Measurements from ENCODE around the gene FAM83G.
"Not testable (repeated sequence)": the region's sequence is repeated elsewhere in the genome, so short reads cannot be mapped to it uniquely, and the experiment has no call there.

FAM83G gene

GRCh38 chr17:19023209-19023999, 18.8 kb upstream of the FAM83G start:
- no peak for FAIRE-seq

DNA sequence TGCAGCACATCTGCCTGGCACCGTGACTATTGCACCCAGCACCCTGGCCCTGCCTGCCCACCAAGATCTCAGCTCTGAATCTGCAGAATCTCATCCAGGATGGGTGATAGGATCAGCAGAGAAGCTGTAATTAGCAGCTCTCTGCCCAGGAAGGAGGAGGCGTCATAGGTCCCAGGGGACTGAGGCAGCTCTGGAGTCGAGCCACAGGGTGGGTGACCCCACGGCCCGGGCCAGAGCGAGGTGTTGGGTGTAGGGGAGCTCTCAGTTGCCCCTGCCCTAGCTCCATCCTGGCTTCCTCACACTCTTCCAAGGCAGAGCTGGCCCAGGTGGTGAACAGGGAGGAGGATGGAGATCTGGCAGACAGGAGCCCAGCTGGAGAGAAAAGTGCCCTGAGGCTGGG, 18.2 kb upstream of the FAM83G start:
- no peak for FAIRE-seq

DNA sequence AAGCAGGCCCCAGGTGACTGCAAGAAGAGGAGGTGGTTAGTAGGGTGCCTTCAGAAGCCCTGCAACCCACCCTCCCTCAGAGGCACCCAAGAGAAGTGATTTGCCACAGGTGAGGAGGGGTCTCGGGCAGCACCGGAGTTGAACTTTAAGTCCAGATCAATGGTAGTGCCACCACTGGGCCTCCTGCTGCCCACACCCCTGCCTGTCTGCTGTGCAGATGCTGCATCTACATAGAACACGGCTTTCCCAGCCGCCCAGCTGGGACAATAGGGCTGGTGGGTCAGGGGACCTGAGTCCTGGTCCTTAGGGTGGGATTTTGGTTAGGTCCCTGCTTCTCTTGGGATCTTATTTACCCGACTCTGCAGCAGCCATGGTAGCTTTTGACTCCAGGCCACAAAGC, 17.6 kb upstream of the FAM83G start:
- no peak for FAIRE-seq

DNA sequence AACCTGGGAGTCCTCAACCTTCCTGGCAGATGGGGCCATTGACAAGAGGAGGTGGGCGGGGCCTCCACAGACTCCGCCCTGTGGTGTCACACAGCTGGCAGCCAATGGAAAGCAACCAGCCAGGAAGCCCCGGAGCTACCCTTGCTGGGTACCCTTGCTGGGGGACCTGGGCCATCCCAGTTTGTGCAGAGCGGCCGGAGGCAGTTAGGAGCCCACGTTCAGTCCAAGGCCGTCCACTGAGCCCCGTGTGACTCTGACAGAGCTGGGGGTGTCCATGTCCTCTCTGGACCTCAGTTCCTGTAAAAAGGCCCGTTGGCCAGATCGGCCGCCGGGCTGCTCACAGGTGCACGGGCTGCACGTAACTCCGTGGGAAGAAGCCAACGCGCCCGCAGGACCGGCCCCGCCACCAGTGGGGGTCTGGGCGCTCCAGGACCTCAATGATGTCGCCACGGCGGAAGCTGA, 17.1 kb upstream of the FAM83G start:
- no peak for FAIRE-seq

GRCh38 chr17:19021011-19021621, 16.6 kb upstream of the FAM83G start:
- not testable (repeated sequence) for FAIRE-seq

GRCh38 chr17:19020016-19020415, 15.5 kb upstream of the FAM83G start:
- FAIRE-seq, result no peak

DNA sequence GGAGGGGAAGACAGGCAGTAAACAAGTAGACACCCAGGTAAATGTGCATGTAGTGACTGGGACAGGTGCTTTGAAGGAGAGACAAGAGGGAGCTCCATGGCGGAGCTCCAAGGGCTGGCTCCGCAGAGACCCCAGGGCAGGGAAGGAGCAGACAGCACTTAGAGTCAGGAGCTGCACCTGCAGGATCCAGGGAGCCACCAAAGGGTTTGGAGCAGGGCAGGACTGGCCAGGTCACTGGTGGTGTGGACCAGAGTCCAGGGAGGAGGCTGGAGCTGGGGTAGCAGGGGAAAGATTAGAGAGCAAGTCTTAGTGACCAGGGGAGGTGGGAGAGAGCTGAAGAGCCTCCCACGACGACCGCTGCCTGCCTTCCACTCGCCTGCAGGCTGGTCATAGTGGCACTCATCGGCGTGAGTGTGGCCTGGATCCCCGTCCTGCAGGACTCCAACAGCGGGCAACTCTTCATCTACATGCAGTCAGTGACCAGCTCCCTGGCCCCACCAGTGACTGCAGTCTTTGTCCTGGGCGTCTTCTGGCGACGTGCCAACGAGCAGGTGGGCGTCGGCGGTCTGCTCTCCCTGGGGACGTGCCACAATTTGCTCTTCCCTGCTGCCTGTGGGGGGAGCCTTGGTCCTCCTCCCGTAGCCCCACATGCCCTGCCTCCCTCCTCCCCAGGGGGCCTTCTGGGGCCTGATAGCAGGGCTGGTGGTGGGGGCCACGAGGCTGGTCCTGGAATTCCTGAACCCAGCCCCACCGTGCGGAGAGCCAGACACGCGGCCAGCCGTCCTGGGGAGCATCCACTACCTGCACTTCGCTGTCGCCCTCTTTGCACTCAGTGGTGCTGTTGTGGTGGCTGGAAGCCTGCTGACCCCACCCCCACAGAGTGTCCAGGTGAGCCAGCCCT, 14.7 kb upstream of the FAM83G start:
- no peak for FAIRE-seq

DNA sequence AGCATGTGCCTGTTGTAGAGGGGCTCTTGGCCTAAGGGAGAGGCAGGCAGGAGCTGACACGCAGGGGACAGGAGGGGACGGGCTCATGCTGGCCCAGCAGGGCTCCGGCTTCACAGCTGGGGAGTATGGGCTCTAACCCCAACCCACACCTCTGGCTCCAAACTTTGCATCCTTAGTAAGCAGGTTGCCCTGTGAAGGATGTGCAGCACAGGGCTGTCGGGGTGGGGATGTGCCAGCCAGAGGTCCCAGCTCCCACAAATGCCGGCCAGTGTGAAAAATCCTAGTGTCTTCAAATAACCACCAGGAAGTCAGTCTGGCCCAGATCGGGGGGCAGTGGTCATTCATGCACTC, 14.0 kb upstream of the FAM83G start:
- FAIRE-seq, result no peak

DNA sequence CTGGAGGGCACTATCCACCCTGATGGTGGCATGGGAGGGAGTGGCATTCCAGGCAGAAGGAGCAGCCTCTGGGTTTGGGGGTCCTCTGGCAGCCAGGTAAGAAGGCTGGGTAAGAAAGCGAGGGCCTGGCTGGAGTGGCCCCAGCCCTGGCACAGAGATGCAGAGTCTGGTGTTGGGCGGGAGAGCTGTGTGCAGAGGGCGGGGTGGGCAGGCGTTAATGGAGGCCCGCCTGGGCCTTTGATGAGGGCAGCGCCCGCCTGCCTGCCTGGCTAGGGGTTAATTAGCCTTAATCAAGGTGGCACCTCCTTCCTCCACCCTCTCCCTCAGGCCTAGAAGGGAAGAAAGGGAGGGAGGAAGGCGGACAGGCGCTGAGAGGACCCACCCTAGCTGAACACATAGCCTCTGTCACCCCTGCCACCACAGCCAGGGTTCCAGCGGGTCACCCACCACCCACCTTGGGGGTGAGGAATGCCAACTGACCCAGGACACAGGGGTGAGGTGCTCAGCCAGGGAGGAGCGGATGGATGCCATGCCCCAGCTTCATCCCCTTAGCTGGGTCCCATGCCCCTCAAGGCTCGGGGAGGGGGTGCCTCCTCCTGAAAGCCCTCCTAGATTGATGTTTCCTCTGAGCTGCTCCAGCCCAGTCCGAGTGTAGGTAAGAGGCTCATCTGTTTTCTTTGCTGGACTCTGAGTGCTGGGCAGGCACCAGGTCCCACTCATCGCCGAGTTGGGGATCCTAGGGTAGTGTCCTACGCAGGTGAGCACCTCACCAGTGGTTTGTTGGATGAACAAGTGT, 13.4 kb upstream of the FAM83G start:
- FAIRE-seq, result no peak

DNA sequence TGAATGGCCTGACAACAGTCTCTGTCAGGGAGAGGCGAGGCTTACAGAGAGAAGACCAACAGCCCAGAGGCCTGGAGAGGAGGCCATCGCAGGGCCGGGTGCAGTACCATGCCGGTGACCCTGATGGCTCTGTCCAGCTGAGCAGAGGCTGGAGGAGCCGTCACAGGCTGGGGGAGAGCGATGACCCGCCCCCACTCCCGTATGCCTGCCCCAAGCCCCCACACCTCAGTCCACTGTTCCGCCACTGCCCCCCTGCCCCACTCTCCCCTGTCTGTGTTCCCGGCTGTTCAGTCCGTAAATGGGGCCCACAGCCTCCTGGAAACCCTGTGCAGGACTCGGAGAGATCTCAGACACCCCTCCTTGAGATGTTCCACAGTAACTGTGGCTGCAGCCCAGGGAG, 12.8 kb upstream of the FAM83G start:
- FAIRE-seq, result no peak

GRCh38 chr17:19016881-19017280, 12.3 kb upstream of the FAM83G start:
- FAIRE-seq, result no peak

- FAIRE-seq, result no peak
These were observed 11.7 kb upstream of the FAM83G start for GRCh38 chr17:19016297-19016696.

- FAIRE-seq, result no peak
These were observed 10.9 kb upstream of the FAM83G start for GRCh38 chr17:19015428-19015827.

- FAIRE-seq, result no peak
These were observed 10.2 kb upstream of the FAM83G start for GRCh38 chr17:19014628-19015215.

DNA sequence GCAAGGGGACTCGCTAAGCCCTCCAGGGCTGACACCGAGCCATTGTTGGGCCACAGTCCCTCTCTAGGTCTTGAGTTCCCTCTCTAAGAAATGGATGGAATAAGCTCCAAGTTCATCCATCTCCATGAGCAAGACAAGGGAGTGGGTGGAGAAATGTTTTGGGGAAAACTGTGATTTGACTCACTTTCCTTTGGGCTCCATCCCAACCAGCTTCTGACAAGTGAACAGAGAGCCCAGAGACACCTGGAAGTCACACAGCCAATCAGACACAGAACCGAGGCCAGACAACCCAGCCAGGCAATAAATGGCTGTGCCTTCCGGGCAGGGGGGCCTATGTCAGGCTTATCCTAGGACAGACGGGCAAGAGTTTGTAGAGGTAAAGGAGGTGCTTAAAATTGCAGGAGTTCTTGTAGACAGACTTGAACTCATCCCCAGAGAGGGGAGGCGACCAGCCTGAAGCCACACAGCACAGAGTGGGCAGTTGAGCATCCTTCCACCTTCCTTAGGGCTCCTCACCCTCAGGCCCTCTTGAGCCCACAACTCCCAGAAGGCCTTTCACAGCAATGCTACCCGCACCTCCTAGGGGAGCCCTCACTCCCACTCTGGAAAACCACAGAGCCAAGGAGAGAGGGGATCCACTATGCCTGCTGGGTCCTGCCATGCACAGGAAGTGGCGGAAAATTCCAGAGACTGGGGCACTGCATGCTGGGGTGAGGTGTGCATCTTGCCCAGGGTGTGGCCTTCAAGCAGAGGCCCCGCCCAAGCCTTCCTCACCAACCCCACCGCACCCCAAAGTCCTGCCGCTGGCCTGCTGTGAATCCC, 9.5 kb upstream of the FAM83G start:
- no peak for FAIRE-seq

DNA sequence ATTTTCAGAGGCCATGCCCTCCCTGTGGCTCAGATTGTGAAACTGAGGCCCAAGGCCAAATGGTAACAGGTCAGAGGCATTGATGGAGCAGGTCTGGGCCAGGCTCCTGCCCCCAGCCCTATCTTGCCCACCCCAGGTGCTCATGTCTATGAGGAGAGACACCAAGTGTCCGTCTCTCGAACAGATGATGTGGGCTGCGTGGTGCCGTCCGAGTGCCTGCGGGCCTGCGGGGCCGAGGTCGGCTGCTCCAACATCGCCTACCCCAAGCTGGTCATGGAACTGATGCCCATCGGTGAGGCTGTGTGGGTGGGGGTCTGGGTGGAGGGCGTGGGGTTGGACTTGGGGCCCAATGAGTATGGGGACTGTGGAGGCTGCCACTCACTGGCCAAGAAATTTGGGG, 8.7 kb upstream of the FAM83G start:
- no peak for FAIRE-seq

- no peak for FAIRE-seq
These were observed 7.9 kb upstream of the FAM83G start for GRCh38 chr17:19012171-19013080.

DNA sequence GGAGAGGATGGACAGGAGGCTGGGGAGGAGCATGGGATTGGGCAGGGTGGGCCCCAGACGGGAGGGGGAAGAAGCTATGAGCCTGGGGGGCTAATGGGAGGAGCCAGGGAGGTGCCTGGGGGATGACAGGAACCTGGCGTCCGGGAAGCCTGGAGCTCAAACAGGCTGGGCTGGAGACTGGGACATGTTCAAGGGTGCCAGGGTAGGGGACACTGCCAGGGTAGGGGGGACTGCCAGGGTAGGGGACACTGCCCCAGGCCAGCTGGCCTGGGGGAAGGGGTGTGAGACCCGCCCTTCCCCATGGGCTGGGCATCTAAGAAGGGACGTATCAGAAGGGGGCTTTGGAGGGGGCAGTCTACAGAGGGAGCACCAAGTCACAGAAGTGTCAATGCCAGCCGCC, 7.0 kb upstream of the FAM83G start:
- FAIRE-seq, result no peak

- FAIRE-seq, result no peak
These were observed 6.4 kb upstream of the FAM83G start for GRCh38 chr17:19010729-19011505.

Measured in endometrium (tissue), 2 donors.